ENCODE results near the gene TMEM132D.

Gene TMEM132D

GRCh38 chr12:129641926-129642325, 261.9 kb downstream of the TMEM132D start:
- no peak for DNase-seq

- DNase-seq = no peak
Observed at GRCh38 chr12:129635021-129635685, 268.7 kb downstream of the TMEM132D start.

GRCh38 chr12:129631316-129631715, 272.5 kb downstream of the TMEM132D start:
- DNase-seq = no peak

- DNase-seq = no peak
Observed at GRCh38 chr12:129629901-129630300, 273.9 kb downstream of the TMEM132D start.

- no peak for DNase-seq
Observed at GRCh38 chr12:129622566-129622965, 281.3 kb downstream of the TMEM132D start.

GRCh38 chr12:129619271-129619670, 284.6 kb downstream of the TMEM132D start:
- DNase-seq = no peak

GRCh38 chr12:129617849-129618248, 286.0 kb downstream of the TMEM132D start:
- no peak for DNase-seq

GRCh38 chr12:129615001-129615400, 288.8 kb downstream of the TMEM132D start:
- no peak for DNase-seq

- no peak for DNase-seq
Observed at GRCh38 chr12:129614221-129614885, 289.5 kb downstream of the TMEM132D start.

- no peak for DNase-seq
Observed at GRCh38 chr12:129613314-129613713, 290.5 kb downstream of the TMEM132D start.

- no peak for DNase-seq
Observed at GRCh38 chr12:129610601-129611120, 293.2 kb downstream of the TMEM132D start.

- DNase-seq = no peak
Observed at GRCh38 chr12:129607756-129608155, 296.1 kb downstream of the TMEM132D start.

- DNase-seq = no peak
Observed at GRCh38 chr12:129607301-129607700, 296.5 kb downstream of the TMEM132D start.

GRCh38 chr12:129606239-129606638, 297.6 kb downstream of the TMEM132D start:
- DNase-seq = no peak

- DNase-seq = no peak
Observed at GRCh38 chr12:129605666-129606065, 298.2 kb downstream of the TMEM132D start.

GRCh38 chr12:129604506-129604905, 299.3 kb downstream of the TMEM132D start:
- no peak for DNase-seq

GRCh38 chr12:129599406-129599805, 304.4 kb downstream of the TMEM132D start:
- no peak for DNase-seq

- DNase-seq = no peak
Observed at GRCh38 chr12:129594098-129594497, 309.7 kb downstream of the TMEM132D start.

- DNase-seq = no peak
Observed at GRCh38 chr12:129592449-129592848, 311.4 kb downstream of the TMEM132D start.

- no peak for DNase-seq
Observed at GRCh38 chr12:129589503-129589902, 314.3 kb downstream of the TMEM132D start.

- DNase-seq = no peak
Observed at GRCh38 chr12:129588142-129588541, 315.7 kb downstream of the TMEM132D start.

GRCh38 chr12:129585296-129585695, 318.5 kb downstream of the TMEM132D start:
- no peak for DNase-seq

GRCh38 chr12:129579879-129580278, 323.9 kb downstream of the TMEM132D start:
- no peak for DNase-seq

GRCh38 chr12:129571901-129572494, 331.8 kb downstream of the TMEM132D start:
- DNase-seq = no peak
